IPS-NIHi11 (cell line): ENCODE data around the gene SAYSD1.

Experiments
- DNase-seq: peaks from one replicate; pipeline ENCODE4 v3.0.0; 2012; ENCODE audit warnings: mixed read lengths, low spot score

The SAYSD1 gene

GRCh38 chr6:39108041-39108839 is 6.7 kb downstream of the SAYSD1 start:
- DNase-seq: no peak

- DNase-seq: no peak
Observed at GRCh38 chr6:39107641-39108040, 7.3 kb downstream of the SAYSD1 start.

- no peak for DNase-seq
Observed at GRCh38 chr6:39107034-39107433, 8.0 kb downstream of the SAYSD1 start.

- DNase-seq: no peak
Observed at GRCh38 chr6:39104528-39104927, 10.5 kb downstream of the SAYSD1 start.

GRCh38 chr6:39102821-39103136 is 12.2 kb downstream of the SAYSD1 start:
- no peak for DNase-seq

GRCh38 chr6:39102071-39102820 is 12.7 kb downstream of the SAYSD1 start:
- DNase-seq: peak; percentile 79

- DNase-seq: no peak
Observed at GRCh38 chr6:39100358-39100757, 14.6 kb downstream of the SAYSD1 start.

GRCh38 chr6:39095578-39095977 is 19.4 kb downstream of the SAYSD1 start:
- no peak for DNase-seq

GRCh38 chr6:39093149-39093708 is 21.8 kb downstream of the SAYSD1 start:
- DNase-seq: no peak

GRCh38 chr6:39092124-39092523 is 22.9 kb downstream of the SAYSD1 start:
- peak; percentile 50 for DNase-seq

- no peak for DNase-seq
Observed at GRCh38 chr6:39091220-39091619, 23.8 kb downstream of the SAYSD1 start.

GRCh38 chr6:39090036-39090435 is 24.9 kb downstream of the SAYSD1 start:
- no peak for DNase-seq

GRCh38 chr6:39088331-39088730 is 26.7 kb downstream of the SAYSD1 start:
- DNase-seq: peak; percentile 86

- no peak for DNase-seq
Observed at GRCh38 chr6:39087197-39087596, 27.8 kb downstream of the SAYSD1 start.

- DNase-seq: no peak
Observed at GRCh38 chr6:39086711-39087110, 28.3 kb downstream of the SAYSD1 start.

- DNase-seq: no peak
Observed at GRCh38 chr6:39086294-39086693, 28.7 kb downstream of the SAYSD1 start.

- DNase-seq: no peak
Observed at GRCh38 chr6:39085129-39085797, 29.7 kb downstream of the SAYSD1 start.

GRCh38 chr6:39084506-39084905 is 30.5 kb downstream of the SAYSD1 start:
- DNase-seq: no peak

- no peak for DNase-seq
Observed at GRCh38 chr6:39083231-39083634, 31.8 kb downstream of the SAYSD1 start.

- DNase-seq: no peak
Observed at GRCh38 chr6:39082310-39082709, 32.7 kb downstream of the SAYSD1 start.

GRCh38 chr6:39080246-39080875 is 34.6 kb downstream of the SAYSD1 start:
- no peak for DNase-seq
